ENCODE data around the gene PLEKHH2.
"Not testable (repeated sequence)": the region's sequence is repeated elsewhere in the genome, so short reads cannot be mapped to it uniquely, and the experiment has no call there.

Gene PLEKHH2

GRCh38 chr2:43637030-43637803, at the start of gene PLEKHH2:
PLEKHH2 (plus strand) TSS chr2:43637260; CDS start chr2:43644674, 7,414 bp downstream.
- DNase-seq (ENCODE audit: low spot score) = peak; percentile 99

GRCh38 chr2:43592443-43592842, 44.6 kb upstream of the PLEKHH2 start:
- DNase-seq (ENCODE audit: low spot score) = peak; percentile 52

GRCh38 chr2:43593254-43593653, 43.8 kb upstream of the PLEKHH2 start:
- DNase-seq (ENCODE audit: low spot score) = no peak

GRCh38 chr2:43594875-43595274, 42.2 kb upstream of the PLEKHH2 start:
- DNase-seq (ENCODE audit: low spot score) = no peak

- DNase-seq (ENCODE audit: low spot score) = peak; percentile 98
Observed at GRCh38 chr2:43595603-43596412, 41.3 kb upstream of the PLEKHH2 start, which contains the start of gene THADA. THADA (minus strand) TSS chr2:43596038; CDS start chr2:43592392, 3,646 bp downstream.

- DNase-seq (ENCODE audit: low spot score) = not testable (repeated sequence)
Observed at GRCh38 chr2:43600596-43600995, 36.5 kb upstream of the PLEKHH2 start.

- no peak for DNase-seq (ENCODE audit: low spot score)
Observed at GRCh38 chr2:43604674-43605073, 32.4 kb upstream of the PLEKHH2 start.

GRCh38 chr2:43605079-43605655, 31.9 kb upstream of the PLEKHH2 start:
- DNase-seq (ENCODE audit: low spot score) = peak; percentile 69

GRCh38 chr2:43605851-43606250, 31.2 kb upstream of the PLEKHH2 start:
- no peak for DNase-seq (ENCODE audit: low spot score)

GRCh38 chr2:43609290-43609918, 27.7 kb upstream of the PLEKHH2 start:
- peak; percentile 66 for DNase-seq (ENCODE audit: low spot score)

- no peak for DNase-seq (ENCODE audit: low spot score)
Observed at GRCh38 chr2:43610361-43610760, 26.7 kb upstream of the PLEKHH2 start.

- peak; percentile 81 for DNase-seq (ENCODE audit: low spot score)
Observed at GRCh38 chr2:43611987-43612894, 24.8 kb upstream of the PLEKHH2 start.

GRCh38 chr2:43612944-43613343, 24.1 kb upstream of the PLEKHH2 start:
- no peak for DNase-seq (ENCODE audit: low spot score)

- no peak for DNase-seq (ENCODE audit: low spot score)
Observed at GRCh38 chr2:43616967-43617680, 19.9 kb upstream of the PLEKHH2 start.

GRCh38 chr2:43619511-43619910, 17.5 kb upstream of the PLEKHH2 start:
- DNase-seq (ENCODE audit: low spot score) = no peak

GRCh38 chr2:43622931-43623451, 14.1 kb upstream of the PLEKHH2 start:
- DNase-seq (ENCODE audit: low spot score) = peak; percentile 7

GRCh38 chr2:43631618-43632317, 5.3 kb upstream of the PLEKHH2 start:
- no peak for DNase-seq (ENCODE audit: low spot score)

- peak; percentile 70 for DNase-seq (ENCODE audit: low spot score)
Observed at GRCh38 chr2:43634604-43635306, 2.3 kb upstream of the PLEKHH2 start.

GRCh38 chr2:43636153-43636552, 907 bp upstream of the PLEKHH2 start:
- not testable (repeated sequence) for DNase-seq (ENCODE audit: low spot score)

All from GM03348 (cell line).